GM04503 (cell line): ENCODE measurements around the gene KAT7.

ENCODE experiments used
- DNase-seq: peaks from one replicate; pipeline ENCODE4 v3.0.0-alpha.2; 2012; ENCODE audit warnings: low read depth

The KAT7 gene

DNA sequence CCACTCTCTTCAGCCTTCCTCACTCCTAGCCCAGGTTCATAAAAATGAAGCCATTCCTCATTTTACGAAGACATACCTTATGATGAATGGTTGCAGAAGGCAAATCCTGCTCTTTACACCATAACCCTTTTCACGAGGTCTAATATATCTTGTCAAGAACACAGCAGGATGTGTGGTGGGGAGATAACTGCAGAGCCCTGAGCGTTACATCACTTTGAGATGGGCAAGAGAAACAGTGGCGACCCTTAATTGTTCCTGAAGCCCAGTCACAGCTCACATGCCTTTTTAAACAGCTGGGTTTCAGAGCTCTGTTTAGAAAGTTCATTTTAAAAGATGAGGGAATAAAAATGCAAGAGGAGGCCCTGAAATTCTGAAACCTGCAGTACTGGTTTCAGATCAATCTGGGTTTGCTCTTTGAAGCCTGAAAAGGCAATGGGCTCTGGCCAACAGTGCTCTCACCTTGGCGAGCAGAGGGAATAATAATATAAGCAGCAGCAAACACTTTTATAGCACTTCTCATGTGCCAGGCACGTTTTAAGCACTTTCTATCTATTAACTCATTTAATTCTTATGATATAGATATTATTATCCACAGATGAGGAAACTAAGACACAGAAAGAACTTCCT is 27.4 kb upstream of the KAT7 start:
- DNase-seq, result no peak

GRCh38 chr17:49762151-49762941 is 26.1 kb upstream of the KAT7 start:
- DNase-seq, result no peak

- peak; percentile 83 for DNase-seq
These were observed 24.5 kb upstream of the KAT7 start, which contains the start of gene FAM117A for GRCh38 chr17:49763735-49764558. Gene FAM117A (minus strand): TSS chr17:49764131. CDS start chr17:49764087, 44 bp downstream.

DNA sequence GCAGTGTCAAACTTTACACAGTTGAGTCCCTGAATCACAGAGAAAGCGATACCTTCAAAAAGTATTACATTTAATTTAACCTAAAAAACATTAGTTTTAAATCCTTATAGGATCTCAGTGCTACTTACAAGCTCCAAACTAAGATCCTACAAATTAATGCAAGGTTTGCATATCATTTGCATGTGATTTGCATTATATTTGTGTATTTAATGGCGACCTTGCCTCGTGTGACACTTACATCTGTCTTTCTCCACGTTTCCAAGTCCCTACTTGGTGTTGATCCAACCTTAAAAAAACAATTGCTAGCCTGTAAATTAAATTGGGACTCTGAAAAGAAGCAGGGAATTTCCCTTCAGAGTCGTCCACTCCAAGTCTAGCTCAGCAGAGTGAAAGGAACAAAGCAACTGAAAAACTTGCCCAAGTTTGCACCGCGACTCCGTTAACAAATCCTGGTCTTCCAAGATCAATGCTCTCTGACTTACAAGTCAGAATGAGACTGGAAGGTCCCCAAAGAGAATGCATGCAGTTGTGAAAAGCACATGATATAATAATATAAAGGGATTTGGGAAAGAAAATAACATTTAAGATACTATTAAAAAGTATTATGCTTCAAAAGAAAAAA is 23.8 kb upstream of the KAT7 start:
- DNase-seq, result no peak

DNA sequence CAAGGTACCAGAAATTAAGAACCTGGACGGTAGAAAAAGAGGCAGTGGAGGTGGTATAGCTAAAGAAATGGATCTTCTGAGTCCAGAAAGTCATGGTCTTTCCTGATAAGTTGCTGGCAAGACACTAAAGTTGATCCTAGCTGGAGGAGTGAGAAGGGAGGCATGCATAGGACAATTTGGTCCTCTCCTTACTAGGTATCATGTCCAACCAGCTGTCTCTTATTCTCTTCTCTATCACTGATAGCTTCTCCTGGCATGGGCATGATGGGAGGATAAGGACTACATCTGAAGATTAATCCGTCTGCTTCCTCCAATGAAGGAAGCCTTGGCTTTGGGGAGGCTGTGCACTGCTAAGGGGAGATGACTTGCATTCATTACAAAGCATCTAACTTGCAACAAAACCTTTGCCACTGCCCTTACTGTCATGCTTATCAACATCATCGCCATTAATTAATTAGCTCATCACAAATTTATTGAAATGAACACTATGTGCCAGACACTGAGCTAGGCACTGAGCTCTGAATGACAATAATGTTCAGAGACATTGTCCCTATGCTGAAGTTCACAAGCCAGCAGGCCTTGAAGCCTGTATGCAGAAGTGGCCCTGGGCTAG is 21.5 kb upstream of the KAT7 start:
- DNase-seq, result no peak

- DNase-seq, result no peak
These were observed 12.8 kb upstream of the KAT7 start for GRCh38 chr17:49775546-49776260.

GRCh38 chr17:49776551-49777300 is 11.8 kb upstream of the KAT7 start:
- no peak for DNase-seq

GRCh38 chr17:49777563-49777962 is 10.9 kb upstream of the KAT7 start:
- DNase-seq, result no peak

GRCh38 chr17:49779156-49779738 is 9.2 kb upstream of the KAT7 start:
- DNase-seq, result no peak

DNA sequence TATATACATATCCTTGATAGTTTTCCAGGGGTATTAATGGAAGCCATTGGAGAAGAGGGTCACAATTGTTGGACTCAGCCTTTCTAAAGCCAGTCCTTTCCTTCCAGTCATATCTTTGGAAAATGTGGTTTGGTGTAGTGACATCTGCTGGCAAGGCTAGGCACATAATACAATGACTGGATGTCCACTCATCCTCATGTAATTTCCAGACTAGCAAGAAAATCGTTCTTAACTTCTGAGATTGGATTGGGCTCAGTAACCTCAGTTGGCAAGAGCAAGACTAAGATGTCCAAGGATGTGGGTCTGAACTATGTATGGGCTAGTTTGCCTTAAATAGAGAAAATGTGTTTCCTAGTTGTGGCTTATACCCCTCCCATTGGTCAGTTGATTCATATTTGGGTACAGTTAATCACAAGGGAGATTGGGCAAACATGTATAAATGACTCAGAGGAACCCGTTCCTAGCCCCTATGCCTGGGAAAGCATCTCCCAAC is 8.7 kb upstream of the KAT7 start:
- peak; percentile 93 for DNase-seq

- DNase-seq, result no peak
These were observed 5.3 kb upstream of the KAT7 start for GRCh38 chr17:49783071-49783715.

- no peak for DNase-seq
These were observed 4.7 kb upstream of the KAT7 start for GRCh38 chr17:49783791-49784190.

DNA sequence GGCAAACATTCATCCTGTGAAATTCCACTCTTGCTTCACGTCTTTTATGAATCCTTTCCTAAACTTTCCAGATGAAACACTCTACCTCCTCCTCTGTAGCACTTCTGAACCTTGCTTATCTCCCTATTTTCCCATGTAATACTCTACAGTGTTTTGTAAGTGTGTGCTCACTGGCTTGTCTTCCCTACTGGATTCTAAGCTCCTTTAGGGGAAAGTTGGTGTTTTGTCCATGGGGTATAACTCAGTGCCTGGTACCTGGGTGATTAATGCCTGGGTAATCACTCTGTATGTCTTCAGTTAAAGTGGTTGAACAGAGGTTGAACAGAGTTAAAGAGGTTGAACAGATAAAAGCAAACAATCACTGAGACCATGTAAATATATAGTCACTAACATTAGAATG is 3.8 kb upstream of the KAT7 start:
- no peak for DNase-seq

DNA sequence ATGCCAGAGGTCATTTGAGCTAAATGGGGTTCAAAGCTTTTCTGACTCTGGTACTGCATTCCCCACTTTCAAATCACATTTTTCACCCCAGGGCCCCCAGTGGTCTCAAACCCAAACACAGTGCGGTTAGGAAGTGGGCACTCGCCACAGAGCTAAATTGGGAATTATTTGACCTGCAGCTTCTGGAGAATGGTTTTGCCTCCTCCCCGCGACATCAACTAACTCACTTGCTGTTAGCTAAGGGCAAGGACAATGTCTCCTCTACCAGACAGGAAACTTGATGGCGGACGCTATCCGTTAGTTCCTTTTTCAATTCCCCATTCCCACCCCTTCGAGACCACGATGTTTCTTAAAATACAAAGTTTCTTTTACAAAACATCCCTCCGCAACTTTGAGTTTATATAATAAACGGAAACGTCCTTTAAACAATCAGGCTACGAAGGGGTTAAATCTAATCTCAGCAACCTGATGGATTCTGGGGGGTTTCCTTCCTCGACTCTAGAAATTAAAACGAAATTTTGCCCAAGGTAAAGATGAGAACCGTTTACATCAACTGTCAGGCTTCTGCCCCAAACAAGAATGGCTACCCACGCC is 500 bp upstream of the KAT7 start:
- no peak for DNase-seq

DNA sequence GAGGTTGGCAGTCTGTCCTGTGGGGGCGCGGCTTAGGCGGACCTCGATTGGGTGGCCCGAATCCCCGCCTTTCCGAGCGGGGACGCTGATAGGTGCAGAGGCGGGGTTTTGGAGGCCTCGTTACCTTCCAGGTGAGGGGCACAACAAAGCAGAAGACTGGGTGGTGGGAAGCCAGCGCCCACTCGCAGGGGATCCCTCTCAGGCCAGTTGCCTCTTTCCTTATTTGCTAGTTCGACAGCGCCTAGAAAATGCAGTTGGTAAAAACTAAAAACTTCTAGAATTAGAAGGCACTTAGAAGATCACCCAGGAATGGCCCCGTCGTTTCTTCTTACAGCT is 730 bp downstream of the KAT7 start:
- DNase-seq, result no peak

DNA sequence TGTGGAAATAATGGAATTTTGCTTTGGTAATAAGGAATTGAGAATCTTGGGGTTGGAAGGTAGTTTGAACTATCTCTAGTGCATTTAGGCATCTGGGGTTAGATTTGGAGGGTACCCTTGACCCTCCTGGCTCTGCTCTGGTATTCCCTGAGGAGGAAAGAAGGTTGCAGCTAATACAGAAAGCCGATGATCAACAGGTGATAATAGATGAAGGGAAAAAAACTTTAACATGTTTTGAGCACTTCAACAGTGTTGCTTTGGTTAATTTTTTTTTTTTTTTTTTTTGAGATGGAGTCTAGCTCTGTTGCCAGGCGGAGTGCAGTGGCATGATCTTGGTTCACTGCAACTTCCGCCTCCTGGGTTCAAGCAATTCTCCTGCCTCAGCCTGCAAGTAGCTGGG is 4.8 kb downstream of the KAT7 start:
- DNase-seq, result no peak

GRCh38 chr17:49795372-49795771 is 6.9 kb downstream of the KAT7 start:
- DNase-seq, result no peak

- DNase-seq, result no peak
These were observed 9.7 kb downstream of the KAT7 start for GRCh38 chr17:49798182-49798581.

GRCh38 chr17:49798738-49799137 is 10.3 kb downstream of the KAT7 start:
- DNase-seq, result no peak
